SK-N-SH (cell line): ENCODE results near the gene ITCH. TPM values are rescaled to one million over a fixed set of nuclear protein-coding genes. Genes with fewer than 3 reads are reported as not detected.

Source experiments
- CTCF ChIA-PET: fragments of 300-600, 350-600 bp; formaldehyde crosslinking; extraction: SDS; loops from one replicate; lab custom pipeline; 2021; lab: Yijun Ruan, JAX
- POLR2A ChIA-PET: fragments of 350-600 bp; sonication (Branson Sonifier 250); formaldehyde crosslinking; extraction: SDS; loops from one replicate; lab custom pipeline; 2020; ENCODE audit warnings: antibody characterized with exemption, inconsistent platforms; lab: Yijun Ruan, JAX
- DNase-seq: peaks from one replicate; pipeline ENCODE4 v3.0.0; 2012
- H2AFZ ChIP-seq: fragments of 200-600 bp; sonication (generic); 2 replicates; pipeline ENCODE4 v1.8.1; 2016; ENCODE audit warnings: antibody characterized with exemption, mild to moderate bottlenecking, low read depth
- H3F3A ChIP-seq: fragments of 200-600 bp; sonication (generic); replicated peaks from 2 replicates; pipeline ENCODE3; 2016; ENCODE audit warnings: antibody characterized with exemption, mild to moderate bottlenecking; ENCODE audit not compliant: insufficient read depth
- H3K27ac ChIP-seq, 2 experiments: fragments of 200-500 bp in 1 of 2; fragments of 200-600 bp in 1 of 2; sonication (Bioruptor generic) in 1 of 2; sonication (generic), shearing (Covaris generic) in 1 of 2; 2 replicates each; pipeline versions ENCODE4 v1.5.1 to v1.6.1; 2014 to 2016; ENCODE audit warnings: low read depth in 2 of 2, inconsistent platforms in 1 of 2, low read length in 1 of 2, mild to moderate bottlenecking in 1 of 2, mixed read lengths in 1 of 2
- H3K27me3 ChIP-seq: fragments of 200-600 bp; sonication (generic), shearing (Covaris generic); 2 replicates; pipeline ENCODE4 v1.6.1; 2016; ENCODE audit warnings: mixed run types; ENCODE audit not compliant: insufficient read depth
- H3K36me3 ChIP-seq, 2 experiments: fragments of 200-500 bp in 1 of 2; fragments of 200-600 bp in 1 of 2; sonication (Bioruptor generic) in 1 of 2; sonication (generic) in 1 of 2; replicated peaks in 1 of 2; 2 replicates each; pipeline versions ENCODE3 to v1.5.1; 2014 to 2016; ENCODE audit warnings: low read length in 1 of 2, mild to moderate bottlenecking in 1 of 2; ENCODE audit not compliant: insufficient read depth in 2 of 2, control insufficient read depth in 1 of 2
- H3K4me1 ChIP-seq, 2 experiments: fragments of 200-500 bp in 1 of 2; fragments of 200-600 bp in 1 of 2; sonication (Bioruptor generic) in 1 of 2; sonication (generic), shearing (Covaris generic) in 1 of 2; 2 replicates each; pipeline versions ENCODE4 v1.5.1 to v1.6.1; 2014 to 2016; ENCODE audit warnings: low read depth in 1 of 2, low read length in 1 of 2, mixed run types in 1 of 2; ENCODE audit not compliant: insufficient read depth in 2 of 2, control insufficient read depth in 1 of 2
- H3K4me2 ChIP-seq: fragments of 200-600 bp; sonication (generic), shearing (Covaris generic); 2 replicates; pipeline ENCODE4 v1.6.1; 2017; ENCODE audit warnings: mixed run types
- H3K4me3 ChIP-seq, 2 experiments: fragments of 200-500 bp in 1 of 2; fragments of 200-600 bp in 1 of 2; sonication (Bioruptor generic) in 1 of 2; sonication (generic), shearing (Covaris generic) in 1 of 2; 2 replicates each; pipeline versions ENCODE4 v1.5.1 to v1.8.1; 2014 to 2016; ENCODE audit warnings: low read depth in 2 of 2, inconsistent platforms in 1 of 2, low read length in 1 of 2, mild to moderate bottlenecking in 1 of 2, mixed read lengths in 1 of 2, moderate library complexity in 1 of 2
- H3K79me2 ChIP-seq: fragments of 200-600 bp; sonication (generic); 2 replicates; pipeline ENCODE4 v1.8.1; 2017; ENCODE audit warnings: mild to moderate bottlenecking; ENCODE audit not compliant: insufficient read depth
- H3K9ac ChIP-seq: fragments of 200-600 bp; sonication (generic); 2 replicates; pipeline ENCODE4 v1.6.1; 2017; ENCODE audit warnings: mixed run types
- H3K9me2 ChIP-seq: fragments of 200-600 bp; sonication (generic); 2 replicates; pipeline ENCODE4 v1.6.1; 2017; ENCODE audit warnings: mixed run types
- H3K9me3 ChIP-seq: fragments of 200-600 bp; sonication (generic); 2 replicates; pipeline ENCODE4 v1.6.1; 2017; ENCODE audit warnings: mixed run types, mild to moderate bottlenecking, moderate library complexity
- H4K20me1 ChIP-seq: fragments of 200-600 bp; sonication (generic); 2 replicates; pipeline ENCODE4 v1.6.1; 2017; ENCODE audit warnings: mild to moderate bottlenecking, mixed run types; ENCODE audit not compliant: insufficient read depth
- CHD2 ChIP-seq: fragments of 150-350 bp; IDR thresholded peaks from 2 replicates; pipeline ENCODE4 v1.6.1; 2018; ENCODE audit warnings: low read length; ENCODE audit not compliant: partially characterized antibody
- ELF1 ChIP-seq: IDR thresholded peaks from 2 replicates; pipeline ENCODE4 v1.4.0; 2012
- EZH2phosphoT487 ChIP-seq: fragments of 200-600 bp; sonication (generic); IDR thresholded peaks from 2 replicates; pipeline ENCODE4 v1.6.1; 2017; ENCODE audit warnings: low read depth, mixed run types, mild to moderate bottlenecking, antibody characterized with exemption, moderate library complexity, borderline replicate concordance
- FOSL2 ChIP-seq: IDR thresholded peaks from 2 replicates; pipeline ENCODE4 v1.4.0; 2012; ENCODE audit warnings: low read depth, mild to moderate bottlenecking, moderate library complexity, borderline replicate concordance
- FOXJ3 ChIP-seq: sonication (generic); formaldehyde crosslinking; IDR thresholded peaks from 2 replicates; pipeline ENCODE4 v1.5.1; 2020; ENCODE audit warnings: mild to moderate bottlenecking, missing genetic modification reagents
- GATA2 ChIP-seq: sonication (generic); formaldehyde crosslinking; IDR thresholded peaks from 2 replicates; pipeline ENCODE4 v1.5.0; 2020; ENCODE audit warnings: mild to moderate bottlenecking, missing genetic modification reagents
- JUND ChIP-seq: IDR thresholded peaks from 2 replicates; pipeline ENCODE4 v1.4.0; 2012
- MXI1 ChIP-seq: IDR thresholded peaks from 2 replicates; pipeline ENCODE4 v1.6.1; 2012; ENCODE audit warnings: mild to moderate bottlenecking, low read depth, low read length, improper control_type of control experiment
- POLR2AphosphoS5 ChIP-seq: IDR thresholded peaks from 2 replicates; pipeline ENCODE4 v1.6.1; 2012; ENCODE audit warnings: low read depth, low read length
- RAD21 ChIP-seq: IDR thresholded peaks from 2 replicates; pipeline ENCODE4 v1.6.1; 2012; ENCODE audit warnings: mild to moderate bottlenecking, low read length
- RCOR1 ChIP-seq: fragments of 150-350 bp; IDR thresholded peaks from 2 replicates; pipeline ENCODE4 v1.6.1; 2017; ENCODE audit warnings: antibody characterized with exemption, low read length
- RXRA ChIP-seq: IDR thresholded peaks from 2 replicates; pipeline ENCODE4 v1.4.0; 2012; ENCODE audit warnings: low read depth, mild to moderate bottlenecking, borderline replicate concordance
- SIN3A ChIP-seq: IDR thresholded peaks from 2 replicates; pipeline ENCODE4 v1.6.1; 2012; ENCODE audit warnings: low read depth, mild to moderate bottlenecking, low read length, moderate library complexity, borderline replicate concordance
- TAF1 ChIP-seq: IDR thresholded peaks from 2 replicates; pipeline ENCODE4 v1.6.1; 2012; ENCODE audit warnings: low read depth, mild to moderate bottlenecking, low read length, moderate library complexity, borderline replicate concordance
- TCF12 ChIP-seq: IDR thresholded peaks from 2 replicates; pipeline ENCODE4 v1.4.0; 2012
- TEAD4 ChIP-seq: IDR thresholded peaks from 2 replicates; pipeline ENCODE4 v1.4.0; 2012; ENCODE audit warnings: mild to moderate bottlenecking, borderline replicate concordance; ENCODE audit not compliant: insufficient read depth
- USF2 ChIP-seq: fragments of 150-350 bp; IDR thresholded peaks from 2 replicates; pipeline ENCODE4 v1.6.1; 2017; ENCODE audit warnings: antibody characterized with exemption, low read length, low read depth, borderline replicate concordance
- WGBS: methylation state at CpG from one replicate; pipeline ENCODE4 v1.1.6; 2017; ENCODE audit warnings: low lambda C conversion rate; 5-methylcytosine and 5-hydroxymethylcytosine counted together
- polyA plus RNA-seq, 3 experiments: library from polyadenylated mRNA; depleted of rRNA; stranded (reverse); fragments of >200 nt; gene quantifications; 2 replicates each; pipeline ENCODE4 v1.2.3, GENCODE V29; 2012
- TF ChIP-seq, protein P1 (sequence below): IDR thresholded peaks from 2 replicates; pipeline ENCODE4 v1.6.1; 2012; ENCODE audit warnings: mild to moderate bottlenecking, low read depth, low read length, moderate library complexity
- TF ChIP-seq, protein P2 (sequence below): IDR thresholded peaks from 2 replicates; pipeline ENCODE4 v1.4.0; 2012; ENCODE audit warnings: low read depth, borderline replicate concordance
- TF ChIP-seq, protein P3 (sequence below): fragments of 150-350 bp; IDR thresholded peaks from 2 replicates; pipeline ENCODE4 v1.6.1; 2016; ENCODE audit warnings: mild to moderate bottlenecking, low read depth, low read length
- TF ChIP-seq, protein P4 (sequence below): IDR thresholded peaks from 2 replicates; pipeline ENCODE4; 2012

Gene ITCH
- polyA plus RNA-seq, 1 of the 3 experiments (the other 2 are of a cell fraction), result 3.8 TPM

DNA sequence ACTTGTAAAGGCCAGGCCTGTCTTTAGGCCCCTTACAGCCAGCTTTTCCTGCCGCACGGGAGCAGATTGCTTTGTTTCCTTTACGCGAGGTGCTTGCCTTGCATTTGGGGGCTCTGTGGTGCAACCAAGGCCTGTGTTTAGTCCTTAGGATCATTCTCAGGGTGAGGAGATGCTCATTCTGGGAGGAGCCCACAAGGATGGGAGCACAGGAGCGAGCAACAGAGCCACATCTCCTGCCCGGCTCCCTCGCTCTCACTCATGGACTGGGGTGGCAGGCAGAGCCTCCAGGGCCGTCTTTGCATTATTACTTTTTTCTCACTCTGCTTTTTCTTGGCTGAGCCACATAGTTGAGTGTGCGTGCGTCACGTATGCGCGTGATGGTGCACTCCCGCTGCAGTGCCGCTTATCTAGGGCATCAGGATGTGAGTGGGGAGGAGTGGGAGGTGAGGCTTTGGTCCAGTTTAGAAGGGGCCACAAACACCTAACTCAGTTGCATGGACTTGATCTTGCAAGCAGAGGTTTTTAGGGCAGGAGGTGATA, 172.3 kb downstream of the ITCH start:
- H3K9me3 ChIP-seq, result no peaks in the 10 kb centered on the region

GRCh38 chr20:34535857-34536256, 172.8 kb downstream of the ITCH start:
- CTCF ChIA-PET, result interaction anchor here (1.3 to 2.0 kb wide), 2 partner anchors 13 to 223 kb away, joined by 6 to 11 read pairs; no protein-coding TSS in a partner anchor
- no peak overlapping the region for H3K9ac ChIP-seq
- TF ChIP-seq RCOR1, result no peak
- TF ChIP-seq USF2, result no peak
- TF ChIP-seq, protein P1, sequence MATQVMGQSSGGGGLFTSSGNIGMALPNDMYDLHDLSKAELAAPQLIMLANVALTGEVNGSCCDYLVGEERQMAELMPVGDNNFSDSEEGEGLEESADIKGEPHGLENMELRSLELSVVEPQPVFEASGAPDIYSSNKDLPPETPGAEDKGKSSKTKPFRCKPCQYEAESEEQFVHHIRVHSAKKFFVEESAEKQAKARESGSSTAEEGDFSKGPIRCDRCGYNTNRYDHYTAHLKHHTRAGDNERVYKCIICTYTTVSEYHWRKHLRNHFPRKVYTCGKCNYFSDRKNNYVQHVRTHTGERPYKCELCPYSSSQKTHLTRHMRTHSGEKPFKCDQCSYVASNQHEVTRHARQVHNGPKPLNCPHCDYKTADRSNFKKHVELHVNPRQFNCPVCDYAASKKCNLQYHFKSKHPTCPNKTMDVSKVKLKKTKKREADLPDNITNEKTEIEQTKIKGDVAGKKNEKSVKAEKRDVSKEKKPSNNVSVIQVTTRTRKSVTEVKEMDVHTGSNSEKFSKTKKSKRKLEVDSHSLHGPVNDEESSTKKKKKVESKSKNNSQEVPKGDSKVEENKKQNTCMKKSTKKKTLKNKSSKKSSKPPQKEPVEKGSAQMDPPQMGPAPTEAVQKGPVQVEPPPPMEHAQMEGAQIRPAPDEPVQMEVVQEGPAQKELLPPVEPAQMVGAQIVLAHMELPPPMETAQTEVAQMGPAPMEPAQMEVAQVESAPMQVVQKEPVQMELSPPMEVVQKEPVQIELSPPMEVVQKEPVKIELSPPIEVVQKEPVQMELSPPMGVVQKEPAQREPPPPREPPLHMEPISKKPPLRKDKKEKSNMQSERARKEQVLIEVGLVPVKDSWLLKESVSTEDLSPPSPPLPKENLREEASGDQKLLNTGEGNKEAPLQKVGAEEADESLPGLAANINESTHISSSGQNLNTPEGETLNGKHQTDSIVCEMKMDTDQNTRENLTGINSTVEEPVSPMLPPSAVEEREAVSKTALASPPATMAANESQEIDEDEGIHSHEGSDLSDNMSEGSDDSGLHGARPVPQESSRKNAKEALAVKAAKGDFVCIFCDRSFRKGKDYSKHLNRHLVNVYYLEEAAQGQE, result no peak
- TF ChIP-seq GATA2 (CRISPR knock-in tag), result no peak
- no peak for TF ChIP-seq JUND
- TF ChIP-seq FOSL2, result no peak
- no peak for TF ChIP-seq MXI1
- no peak for TF ChIP-seq TEAD4
- TF ChIP-seq, protein P2, sequence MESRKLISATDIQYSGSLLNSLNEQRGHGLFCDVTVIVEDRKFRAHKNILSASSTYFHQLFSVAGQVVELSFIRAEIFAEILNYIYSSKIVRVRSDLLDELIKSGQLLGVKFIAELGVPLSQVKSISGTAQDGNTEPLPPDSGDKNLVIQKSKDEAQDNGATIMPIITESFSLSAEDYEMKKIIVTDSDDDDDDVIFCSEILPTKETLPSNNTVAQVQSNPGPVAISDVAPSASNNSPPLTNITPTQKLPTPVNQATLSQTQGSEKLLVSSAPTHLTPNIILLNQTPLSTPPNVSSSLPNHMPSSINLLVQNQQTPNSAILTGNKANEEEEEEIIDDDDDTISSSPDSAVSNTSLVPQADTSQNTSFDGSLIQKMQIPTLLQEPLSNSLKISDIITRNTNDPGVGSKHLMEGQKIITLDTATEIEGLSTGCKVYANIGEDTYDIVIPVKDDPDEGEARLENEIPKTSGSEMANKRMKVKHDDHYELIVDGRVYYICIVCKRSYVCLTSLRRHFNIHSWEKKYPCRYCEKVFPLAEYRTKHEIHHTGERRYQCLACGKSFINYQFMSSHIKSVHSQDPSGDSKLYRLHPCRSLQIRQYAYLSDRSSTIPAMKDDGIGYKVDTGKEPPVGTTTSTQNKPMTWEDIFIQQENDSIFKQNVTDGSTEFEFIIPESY, result no peak
- TF ChIP-seq, protein P3, sequence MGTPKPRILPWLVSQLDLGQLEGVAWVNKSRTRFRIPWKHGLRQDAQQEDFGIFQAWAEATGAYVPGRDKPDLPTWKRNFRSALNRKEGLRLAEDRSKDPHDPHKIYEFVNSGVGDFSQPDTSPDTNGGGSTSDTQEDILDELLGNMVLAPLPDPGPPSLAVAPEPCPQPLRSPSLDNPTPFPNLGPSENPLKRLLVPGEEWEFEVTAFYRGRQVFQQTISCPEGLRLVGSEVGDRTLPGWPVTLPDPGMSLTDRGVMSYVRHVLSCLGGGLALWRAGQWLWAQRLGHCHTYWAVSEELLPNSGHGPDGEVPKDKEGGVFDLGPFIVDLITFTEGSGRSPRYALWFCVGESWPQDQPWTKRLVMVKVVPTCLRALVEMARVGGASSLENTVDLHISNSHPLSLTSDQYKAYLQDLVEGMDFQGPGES, result no peak
- no peak for TF ChIP-seq ELF1
- no peak for TF ChIP-seq EZH2phosphoT487
- no peak for TF ChIP-seq RAD21
- TF ChIP-seq, all 33 proteins: peak for 0
- Histone ChIP-seq H3K4me1 (no peaks in the 10 kb centered on the region; a peak in 1 of 4 replicates), H3K79me2 (peaks cover 9% of the 10 kb centered on the region), H3K36me3 (peaks cover 49 to 81% of the 10 kb centered on the region in 2 experiments), H3K9me3 (no peaks in the 10 kb centered on the region), H3F3A (peaks cover 8% of the 10 kb centered on the region), H3K9me2 (no peaks in the 10 kb centered on the region), H3K27me3 (no peaks in the 10 kb centered on the region), H2AFZ (no peak overlapping the region), H3K27ac (no peak overlapping the region), H4K20me1 (peaks cover 25% of the 10 kb centered on the region), H3K4me2 (no peak overlapping the region), H3K4me3 (no peak overlapping the region)
- POLR2A ChIA-PET, result interaction anchor here (0.6 kb wide), 1 partner anchor 216 kb away, joined by 3 read pairs; no protein-coding TSS in a partner anchor
- 92% methylated on average over 2 of the region's 2 CpGs for WGBS
- DNase-seq, result no peak

More for the DNA sequence above, 172.3 kb downstream of the ITCH start:
- H3K27ac ChIP-seq, result no peak overlapping the region
- no peaks in the 10 kb centered on the region; a peak in 1 of 4 replicates for H3K4me1 ChIP-seq
- no peaks in the 10 kb centered on the region for H3K27me3 ChIP-seq
- ChIA-PET POLR2A (no interaction called here), CTCF (interaction anchor here (0.6 to 0.8 kb wide), 2 partner anchors 8 to 223 kb away, joined by 3 read pairs; no protein-coding TSS in a partner anchor)
- H2AFZ ChIP-seq, result no peak overlapping the region
- 98% methylated on average over 15 of the region's 15 CpGs for whole genome bisulfite sequencing
- no peak overlapping the region for H3K9ac ChIP-seq
- H3F3A ChIP-seq, result peaks cover 8% of the 10 kb centered on the region
- H3K4me3 ChIP-seq, result no peak overlapping the region
- H3K9me2 ChIP-seq, result no peaks in the 10 kb centered on the region
- H3K4me2 ChIP-seq, result no peak overlapping the region
- TF ChIP-seq TCF12, result no peak
- TF ChIP-seq TAF1, result no peak
- no peak for TF ChIP-seq SIN3A
- no peak for TF ChIP-seq CHD2
- no peak for TF ChIP-seq POLR2AphosphoS5
- no peak for TF ChIP-seq FOXJ3 (CRISPR knock-in tag)
- no peak for TF ChIP-seq EZH2phosphoT487
- TF ChIP-seq RXRA, result no peak
- TF ChIP-seq, protein P4, sequence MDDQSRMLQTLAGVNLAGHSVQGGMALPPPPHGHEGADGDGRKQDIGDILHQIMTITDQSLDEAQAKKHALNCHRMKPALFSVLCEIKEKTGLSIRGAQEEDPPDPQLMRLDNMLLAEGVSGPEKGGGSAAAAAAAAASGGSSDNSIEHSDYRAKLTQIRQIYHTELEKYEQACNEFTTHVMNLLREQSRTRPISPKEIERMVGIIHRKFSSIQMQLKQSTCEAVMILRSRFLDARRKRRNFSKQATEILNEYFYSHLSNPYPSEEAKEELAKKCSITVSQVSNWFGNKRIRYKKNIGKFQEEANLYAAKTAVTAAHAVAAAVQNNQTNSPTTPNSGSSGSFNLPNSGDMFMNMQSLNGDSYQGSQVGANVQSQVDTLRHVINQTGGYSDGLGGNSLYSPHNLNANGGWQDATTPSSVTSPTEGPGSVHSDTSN, result no peak
- no peak for TF ChIP-seq GATA2 (CRISPR knock-in tag)
- no peak for DNase-seq
- peaks cover 13% of the 10 kb centered on the region for H3K79me2 ChIP-seq
- peaks cover 30% of the 10 kb centered on the region for H4K20me1 ChIP-seq
- H3K36me3 ChIP-seq, result peaks cover 49 to 81% of the 10 kb centered on the region in 2 experiments
